ENCODE data around the gene KLHL7.

DNA sequence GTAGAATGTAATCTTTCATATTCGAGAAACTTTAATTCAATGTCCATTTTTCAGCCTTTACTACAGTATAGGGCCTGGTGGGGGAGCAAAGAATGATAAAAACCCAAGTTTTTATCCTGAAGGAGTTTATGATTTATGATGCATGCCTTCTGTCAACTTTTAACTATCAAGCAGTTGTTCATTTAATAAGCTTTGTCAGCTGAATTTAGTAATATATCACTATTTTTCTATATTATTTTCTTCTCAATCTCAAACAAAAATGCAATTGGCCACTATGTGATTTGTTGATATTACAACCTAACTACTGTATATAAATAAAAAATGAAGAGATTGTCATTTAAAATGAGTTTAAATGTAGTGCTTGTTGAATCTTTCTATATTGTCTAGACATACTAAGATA lies 78.7 kb downstream of the KLHL7 start:
- TF ChIP-seq, protein P1, sequence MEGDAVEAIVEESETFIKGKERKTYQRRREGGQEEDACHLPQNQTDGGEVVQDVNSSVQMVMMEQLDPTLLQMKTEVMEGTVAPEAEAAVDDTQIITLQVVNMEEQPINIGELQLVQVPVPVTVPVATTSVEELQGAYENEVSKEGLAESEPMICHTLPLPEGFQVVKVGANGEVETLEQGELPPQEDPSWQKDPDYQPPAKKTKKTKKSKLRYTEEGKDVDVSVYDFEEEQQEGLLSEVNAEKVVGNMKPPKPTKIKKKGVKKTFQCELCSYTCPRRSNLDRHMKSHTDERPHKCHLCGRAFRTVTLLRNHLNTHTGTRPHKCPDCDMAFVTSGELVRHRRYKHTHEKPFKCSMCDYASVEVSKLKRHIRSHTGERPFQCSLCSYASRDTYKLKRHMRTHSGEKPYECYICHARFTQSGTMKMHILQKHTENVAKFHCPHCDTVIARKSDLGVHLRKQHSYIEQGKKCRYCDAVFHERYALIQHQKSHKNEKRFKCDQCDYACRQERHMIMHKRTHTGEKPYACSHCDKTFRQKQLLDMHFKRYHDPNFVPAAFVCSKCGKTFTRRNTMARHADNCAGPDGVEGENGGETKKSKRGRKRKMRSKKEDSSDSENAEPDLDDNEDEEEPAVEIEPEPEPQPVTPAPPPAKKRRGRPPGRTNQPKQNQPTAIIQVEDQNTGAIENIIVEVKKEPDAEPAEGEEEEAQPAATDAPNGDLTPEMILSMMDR (optimal IDR thresholded peaks at IDR 0.05 in 1 of 3, IDR thresholded peaks at IDR 0.05 in 1 of 3, conservative IDR thresholded peaks at IDR 0.05 in 1 of 3; ENCODE audit: extremely low read depth in 1 of 3, insufficient read depth in 2 of 3, low read length in 3 of 3), result no peak
- TF ChIP-seq EZH2 (IDR thresholded peaks at IDR 0.05; ENCODE audit: low read length), result no peak
